GM21786 (cell line): ENCODE results near the gene CACNA1C.

Source experiments
- ATAC-seq: cut with Tn5 transposase; IDR thresholded peaks from one replicate; pipeline ENCODE4 v1.9.1; 2021; ENCODE audit not compliant: unreplicated experiment

CACNA1C gene

GRCh38 chr12:2355198-2355597 is 302.4 kb downstream of the CACNA1C start:
- no peak for ATAC-seq

GRCh38 chr12:2355604-2356003 is 302.8 kb downstream of the CACNA1C start:
- no peak for ATAC-seq

GRCh38 chr12:2356601-2357125 is 303.9 kb downstream of the CACNA1C start:
- no peak for ATAC-seq

- ATAC-seq = no peak
These were observed 306.3 kb downstream of the CACNA1C start for GRCh38 chr12:2358986-2359658.

GRCh38 chr12:2359725-2360629 is 307.2 kb downstream of the CACNA1C start:
- ATAC-seq = no peak

GRCh38 chr12:2360630-2361170 is 307.9 kb downstream of the CACNA1C start:
- no peak for ATAC-seq

- ATAC-seq = no peak
These were observed 311.2 kb downstream of the CACNA1C start for GRCh38 chr12:2363836-2364609.

- ATAC-seq = no peak
These were observed 311.9 kb downstream of the CACNA1C start for GRCh38 chr12:2364631-2365051.

GRCh38 chr12:2366711-2367110 is 313.9 kb downstream of the CACNA1C start:
- no peak for ATAC-seq

- ATAC-seq = no peak
These were observed 319.4 kb downstream of the CACNA1C start for GRCh38 chr12:2372178-2372577.

- ATAC-seq = no peak
These were observed 319.9 kb downstream of the CACNA1C start for GRCh38 chr12:2372735-2373134.

- ATAC-seq = no peak
These were observed 320.5 kb downstream of the CACNA1C start for GRCh38 chr12:2373307-2373706.

- ATAC-seq = no peak
These were observed 321.5 kb downstream of the CACNA1C start for GRCh38 chr12:2374092-2374906.

GRCh38 chr12:2375871-2376270 is 323.1 kb downstream of the CACNA1C start:
- ATAC-seq = no peak

- no peak for ATAC-seq
These were observed 324.3 kb downstream of the CACNA1C start for GRCh38 chr12:2376908-2377657.

GRCh38 chr12:2378835-2379330 is 326.1 kb downstream of the CACNA1C start:
- no peak for ATAC-seq

GRCh38 chr12:2380946-2381345 is 328.2 kb downstream of the CACNA1C start:
- no peak for ATAC-seq

- ATAC-seq = no peak
These were observed 329.8 kb downstream of the CACNA1C start for GRCh38 chr12:2382370-2383155.
